ENCODE measurements around the gene RFC4. TPM values are rescaled to one million over a fixed set of nuclear protein-coding genes. Genes with fewer than 3 reads are reported as not detected.

RFC4 gene
- total RNA-seq, 6 experiments from 2014 or later, result 4.6 to 17.4 (median 5.6) TPM

DNA sequence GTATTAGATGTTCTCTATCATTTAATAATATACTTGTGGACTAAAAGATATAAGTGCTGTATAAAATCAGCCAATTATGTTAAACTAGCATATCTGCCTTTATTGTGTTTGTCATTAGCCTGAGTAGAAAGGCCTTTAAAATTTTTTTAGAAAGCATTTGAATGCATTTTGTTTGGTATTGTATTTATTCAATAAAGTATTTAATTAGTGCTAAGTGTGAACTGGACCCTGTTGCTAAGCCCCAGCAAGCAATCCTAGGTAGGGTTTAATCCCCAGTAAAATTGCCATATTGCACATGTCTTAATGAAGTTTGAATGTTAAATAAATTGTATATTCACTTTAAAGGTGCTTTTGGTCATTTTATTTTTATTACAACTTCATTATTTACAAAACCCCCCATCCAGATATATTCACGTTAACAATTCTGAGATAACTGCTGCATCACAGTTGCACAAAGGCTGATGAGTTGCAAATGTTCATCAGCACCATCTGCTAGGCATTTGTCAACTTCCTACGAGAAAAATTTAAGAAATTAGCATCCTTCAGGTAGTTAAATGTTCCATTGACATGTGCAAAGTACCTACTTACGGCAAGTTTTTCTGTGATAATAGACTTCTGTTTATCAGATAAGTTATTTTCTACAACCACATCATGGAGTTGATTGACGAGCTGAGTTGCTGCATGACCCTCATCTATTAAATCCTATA is 16.6 kb downstream of the RFC4 start:
- Histone ChIP-seq H3K27ac (no peak overlapping the region), H3K4me3 (no peak overlapping the region), H3K36me3 (peaks cover 15 to 58% (median 47%) of the 10 kb centered on the region in 4 donors), H3K9me3 (no peaks in the 10 kb centered on the region), H3K4me1 (peaks cover 0 to 32% (median 10%) of the 10 kb centered on the region in 4 donors), H3K27me3 (no peaks in the 10 kb centered on the region)
- TF ChIP-seq POLR2A (IDR thresholded peaks at IDR 0.05), result no peak
- TF ChIP-seq, protein P1, sequence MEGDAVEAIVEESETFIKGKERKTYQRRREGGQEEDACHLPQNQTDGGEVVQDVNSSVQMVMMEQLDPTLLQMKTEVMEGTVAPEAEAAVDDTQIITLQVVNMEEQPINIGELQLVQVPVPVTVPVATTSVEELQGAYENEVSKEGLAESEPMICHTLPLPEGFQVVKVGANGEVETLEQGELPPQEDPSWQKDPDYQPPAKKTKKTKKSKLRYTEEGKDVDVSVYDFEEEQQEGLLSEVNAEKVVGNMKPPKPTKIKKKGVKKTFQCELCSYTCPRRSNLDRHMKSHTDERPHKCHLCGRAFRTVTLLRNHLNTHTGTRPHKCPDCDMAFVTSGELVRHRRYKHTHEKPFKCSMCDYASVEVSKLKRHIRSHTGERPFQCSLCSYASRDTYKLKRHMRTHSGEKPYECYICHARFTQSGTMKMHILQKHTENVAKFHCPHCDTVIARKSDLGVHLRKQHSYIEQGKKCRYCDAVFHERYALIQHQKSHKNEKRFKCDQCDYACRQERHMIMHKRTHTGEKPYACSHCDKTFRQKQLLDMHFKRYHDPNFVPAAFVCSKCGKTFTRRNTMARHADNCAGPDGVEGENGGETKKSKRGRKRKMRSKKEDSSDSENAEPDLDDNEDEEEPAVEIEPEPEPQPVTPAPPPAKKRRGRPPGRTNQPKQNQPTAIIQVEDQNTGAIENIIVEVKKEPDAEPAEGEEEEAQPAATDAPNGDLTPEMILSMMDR (IDR thresholded peaks at IDR 0.05), result no peak
- no peak for ATAC-seq
- intact Hi-C loops (cut with DNase I), result no loop called here
- WGBS (ENCODE audit: insufficient coverage, low coverage, low lambda C conversion rate, missing lambda C conversion rate), result 41% methylated on average over 4 of the region's 4 CpGs
- no peak for DNase-seq

DNA sequence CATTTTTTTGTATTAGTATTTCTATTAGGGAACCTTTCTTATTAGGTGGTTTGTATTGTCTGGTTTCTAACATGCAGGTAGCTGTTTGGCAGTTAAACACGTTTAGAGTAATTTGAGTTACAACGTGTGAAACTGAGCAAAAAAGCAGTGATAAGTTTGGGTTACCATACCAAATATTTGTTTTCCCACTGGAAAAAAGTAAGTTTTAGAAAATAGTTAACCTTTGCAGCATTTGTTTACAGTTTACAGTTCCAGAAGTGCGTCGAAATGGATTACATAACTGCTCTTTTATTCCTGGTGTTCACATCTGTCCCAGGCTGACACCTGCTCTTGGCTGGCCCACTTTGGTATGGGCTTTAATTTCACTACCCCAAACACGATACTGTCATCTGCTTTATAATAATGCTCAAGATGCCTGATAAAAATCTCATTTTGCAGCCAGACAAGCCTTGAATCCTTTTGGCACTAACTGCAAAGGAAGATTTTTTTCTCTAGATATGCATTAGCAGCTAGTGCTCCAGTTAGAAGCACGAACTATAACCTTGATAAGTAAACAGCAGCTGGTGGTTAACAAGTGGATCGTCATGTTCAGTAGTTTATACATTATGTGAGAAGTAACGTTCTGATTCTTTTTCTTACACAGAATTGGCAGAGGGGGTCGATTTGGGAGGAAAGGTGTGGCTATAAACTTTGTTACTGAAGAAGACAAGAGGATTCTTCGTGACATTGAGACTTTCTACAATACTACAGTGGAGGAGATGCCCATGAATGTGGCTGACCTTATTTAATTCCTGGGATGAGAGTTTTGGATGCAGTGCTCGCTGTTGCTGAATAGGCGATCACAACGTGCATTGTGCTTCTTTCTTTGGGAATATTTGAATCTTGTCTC is 17.6 kb downstream of the RFC4 start:
- TF ChIP-seq, protein P1 (IDR thresholded peaks at IDR 0.05), result no peak
- no peak for TF ChIP-seq POLR2A (IDR thresholded peaks at IDR 0.05)
- H3K36me3 ChIP-seq, result peaks cover 15 to 64% (median 50%) of the 10 kb centered on the region in 4 donors
- H3K9me3 ChIP-seq, result no peaks in the 10 kb centered on the region
- intact Hi-C loops (cut with DNase I), result no loop called here
- peaks cover 0 to 33% (median 10%) of the 10 kb centered on the region in 4 donors for H3K4me1 ChIP-seq
- H3K4me3 ChIP-seq, result no peak overlapping the region
- H3K27ac ChIP-seq, result no peak overlapping the region
- 41% methylated on average over 13 of the region's 13 CpGs for WGBS (ENCODE audit: insufficient coverage, low coverage, low lambda C conversion rate, missing lambda C conversion rate)
- ATAC-seq (no peak), DNase-seq (no peak)
- no peaks in the 10 kb centered on the region for H3K27me3 ChIP-seq

DNA sequence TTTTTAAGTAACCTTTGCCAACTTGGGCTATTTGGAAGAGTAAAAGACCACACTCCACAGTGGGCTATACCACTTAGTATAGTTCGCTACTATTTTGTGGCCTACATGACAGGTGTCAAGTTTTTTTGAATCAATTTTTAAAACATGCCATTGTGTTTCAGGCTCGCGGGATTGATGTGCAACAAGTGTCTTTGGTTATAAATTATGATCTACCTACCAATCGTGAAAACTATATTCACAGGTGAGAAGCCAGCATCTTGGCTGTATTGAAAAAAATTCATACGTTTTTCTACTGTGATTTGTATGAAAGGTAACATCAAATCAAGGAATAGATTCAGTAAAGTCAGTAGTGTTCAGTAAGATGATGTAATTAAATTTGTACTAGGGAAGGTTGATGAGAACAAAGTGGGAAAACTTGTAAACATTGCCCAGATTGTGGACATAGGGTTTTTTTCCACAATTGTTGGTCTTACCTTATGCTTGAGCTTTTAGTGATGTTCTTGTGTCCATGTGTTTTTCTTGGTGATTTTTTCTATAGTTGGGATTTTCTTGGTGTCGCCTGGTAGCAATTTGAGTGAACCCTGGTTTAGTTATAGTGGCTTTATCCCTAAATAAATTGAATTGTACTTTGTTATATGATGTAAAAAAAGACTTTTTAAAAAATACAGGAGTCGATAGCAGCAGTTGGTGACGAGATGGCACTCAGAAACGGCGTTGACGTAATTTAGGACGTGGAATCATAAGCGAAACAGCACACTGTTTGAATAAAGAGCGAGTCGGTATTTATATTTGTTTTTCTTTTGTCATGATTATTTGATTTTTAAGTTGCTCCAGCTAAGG is 18.4 kb downstream of the RFC4 start:
- Histone ChIP-seq H3K4me3 (no peak overlapping the region), H3K27me3 (no peaks in the 10 kb centered on the region), H3K36me3 (peaks cover 15 to 64% (median 50%) of the 10 kb centered on the region in 4 donors), H3K27ac (no peak overlapping the region), H3K9me3 (no peaks in the 10 kb centered on the region), H3K4me1 (peaks cover 0 to 33% (median 10%) of the 10 kb centered on the region in 4 donors)
- intact Hi-C loops (cut with DNase I), result no loop called here
- no peak for DNase-seq
- TF ChIP-seq, protein P1 (IDR thresholded peaks at IDR 0.05), result no peak
- no peak for TF ChIP-seq POLR2A (IDR thresholded peaks at IDR 0.05)
- 68% methylated on average over 15 of the region's 15 CpGs for WGBS (ENCODE audit: insufficient coverage, low coverage, low lambda C conversion rate, missing lambda C conversion rate)
- no peak for ATAC-seq

- DNase-seq (no peak), ATAC-seq (no peak)
- TF ChIP-seq, protein P1 (IDR thresholded peaks at IDR 0.05), result no peak
- no peak for TF ChIP-seq POLR2A (IDR thresholded peaks at IDR 0.05)
- H3K27me3 ChIP-seq, result no peaks in the 10 kb centered on the region
- H3K36me3 ChIP-seq, result peaks cover 15 to 64% (median 50%) of the 10 kb centered on the region in 4 donors
- no peak overlapping the region for H3K4me3 ChIP-seq
- no peaks in the 10 kb centered on the region for H3K9me3 ChIP-seq
- peaks cover 0 to 33% (median 10%) of the 10 kb centered on the region in 4 donors for H3K4me1 ChIP-seq
- WGBS (ENCODE audit: insufficient coverage, low coverage, low lambda C conversion rate, missing lambda C conversion rate), result 52% methylated on average over 3 of the region's 3 CpGs
- intact Hi-C loops (cut with DNase I), result no loop called here
- no peak overlapping the region for H3K27ac ChIP-seq
Measured at GRCh38 chr3:186786922-186787321, 19.4 kb downstream of the RFC4 start.
